ENCODE measurements around the gene HTT. TPM values are rescaled to one million over a fixed set of nuclear protein-coding genes. Genes with fewer than 3 reads are reported as not detected.

The HTT gene
- total and polyA plus RNA-seq, 10 donors = 10.0 to 124 (median 84.4) TPM

- 56 to 89% (median 83%) methylated on average over 4 of the region's 4 CpGs for WGBS, 5 donors
- TF ChIP-seq POLR2A (IDR thresholded peaks at IDR 0.05) (no peak), POLR2AphosphoS5 (IDR thresholded peaks at IDR 0.05) (no peak), CTCF (IDR thresholded peaks at IDR 0.05 in 8 of 11, conservative IDR thresholded peaks at IDR 0.05 in 3 of 11) (no peak)
- intact Hi-C loops (cut with DNase I; ENCODE audit: low total_unique reads) = loop anchor here (5.0 kb wide), 1 partner anchor 250 kb away; the partner anchor contains the start of gene HGFAC
- Histone ChIP-seq H3K9me3 (no peaks in the 10 kb centered on the region), H3K4me1 (peaks cover 0 to 51% (median 22%) of the 10 kb centered on the region in 6 donors), H3K27me3 (replicated peaks in 1 of 7) (no peaks in the 10 kb centered on the region), H3K4me3 (no peak overlapping the region), H3K27ac (peak overlapping the region in 3 of 8 donors; percentile 19 to 50 (median 40)), H3K36me3 (peaks cover 0 to 100% (median 45%) of the 10 kb centered on the region in 6 donors)
- no peak for DNase-seq
These were observed 117.7 kb downstream of the HTT start for GRCh38 chr4:3192188-3192587.

- 91 to 96% (median 95%) methylated on average over 12 of the region's 12 CpGs for WGBS, 5 donors
- TF ChIP-seq POLR2A (IDR thresholded peaks at IDR 0.05) = no peak
- no peak for TF ChIP-seq POLR2AphosphoS5 (IDR thresholded peaks at IDR 0.05)
- TF ChIP-seq CTCF (IDR thresholded peaks at IDR 0.05 in 8 of 11, conservative IDR thresholded peaks at IDR 0.05 in 3 of 11) = no peak
- H3K27ac ChIP-seq = peak overlapping the region in 3 of 8 donors; percentile 19 to 50 (median 40)
- H3K4me1 ChIP-seq = peaks cover 0 to 57% (median 22%) of the 10 kb centered on the region in 6 donors
- intact Hi-C loops (cut with DNase I; ENCODE audit: low total_unique reads) = loop anchor here (5.0 kb wide), 1 partner anchor 249 kb away; the partner anchor contains the start of gene HGFAC
- no peak for DNase-seq
- no peaks in the 10 kb centered on the region for H3K27me3 ChIP-seq (replicated peaks in 1 of 7)
- H3K9me3 ChIP-seq = no peaks in the 10 kb centered on the region
- H3K36me3 ChIP-seq = peaks cover 0 to 100% (median 39%) of the 10 kb centered on the region in 6 donors
- H3K4me3 ChIP-seq = no peak overlapping the region
These were observed 118.3 kb downstream of the HTT start for GRCh38 chr4:3192827-3193226.

GRCh38 chr4:3193531-3194203 lies 119.2 kb downstream of the HTT start:
- no peaks in the 10 kb centered on the region for H3K27me3 ChIP-seq (replicated peaks in 1 of 7)
- H3K4me1 ChIP-seq = peaks cover 0 to 57% (median 22%) of the 10 kb centered on the region in 6 donors
- TF ChIP-seq POLR2AphosphoS5 (IDR thresholded peaks at IDR 0.05) (no peak), CTCF (IDR thresholded peaks at IDR 0.05 in 8 of 11, conservative IDR thresholded peaks at IDR 0.05 in 3 of 11) (peak in 9 of 11 experiments; percentile 23 to 48 (median 34)), POLR2A (IDR thresholded peaks at IDR 0.05) (no peak)
- 52 to 61% (median 56%) methylated on average over 6 of the region's 6 CpGs for WGBS, 5 donors
- H3K27ac ChIP-seq = no peak overlapping the region
- no peaks in the 10 kb centered on the region for H3K9me3 ChIP-seq
- H3K36me3 ChIP-seq = peaks cover 0 to 100% (median 33%) of the 10 kb centered on the region in 6 donors
- H3K4me3 ChIP-seq = no peak overlapping the region
- DNase-seq = no peak
- intact Hi-C loops (cut with DNase I; ENCODE audit: low total_unique reads) = loop anchor here (5.0 kb wide), 1 partner anchor 249 kb away; the partner anchor contains the start of gene HGFAC

GRCh38 chr4:3196670-3197359 lies 122.3 kb downstream of the HTT start:
- Histone ChIP-seq H3K27me3 (replicated peaks in 1 of 7) (no peaks in the 10 kb centered on the region), H3K9me3 (no peaks in the 10 kb centered on the region), H3K4me3 (no peak overlapping the region), H3K36me3 (peaks cover 0 to 96% (median 31%) of the 10 kb centered on the region in 6 donors), H3K27ac (peak overlapping the region in 4 of 8 donors; percentile 22 to 54 (median 38)), H3K4me1 (peaks cover 4 to 78% (median 29%) of the 10 kb centered on the region in 6 donors)
- WGBS, 5 donors = 71 to 77% (median 74%) methylated on average over 7 of the region's 7 CpGs
- no peak for DNase-seq
- intact Hi-C loops (cut with DNase I; ENCODE audit: low total_unique reads) = no loop called here
- TF ChIP-seq POLR2AphosphoS5 (IDR thresholded peaks at IDR 0.05) = no peak
- no peak for TF ChIP-seq CTCF (IDR thresholded peaks at IDR 0.05 in 8 of 11, conservative IDR thresholded peaks at IDR 0.05 in 3 of 11)
- TF ChIP-seq POLR2A (IDR thresholded peaks at IDR 0.05) = no peak

Measured in spleen (tissue), 11 donors.